Neutrophil (primary cell): Measurements from ENCODE around the gene SSBP3.

Experiments
- H3K27ac ChIP-seq: fragments of 200-600 bp; sonication (generic); 2 replicates; pipeline ENCODE4 v1.5.1; 2016; ENCODE audit warnings: mild to moderate bottlenecking, moderate library complexity
- H3K27me3 ChIP-seq: fragments of 200-600 bp; sonication (generic); 2 replicates; pipeline ENCODE4 v1.6.0; 2016; ENCODE audit warnings: mild to moderate bottlenecking
- H3K36me3 ChIP-seq: fragments of 200-600 bp; sonication (generic); 2 replicates; pipeline ENCODE4 v1.5.1; 2017
- H3K4me1 ChIP-seq, 2 experiments: fragments of 200-600 bp in 1 of 2; sonication (generic) in 1 of 2; 1 replicate in 1 of 2; 2 replicates in 1 of 2; pipeline versions ENCODE4 v1.5.1 to v1.6.1; 2013 to 2016; ENCODE audit warnings: low read depth in 1 of 2, low read length in 1 of 2, mild to moderate bottlenecking in 1 of 2, moderate library complexity in 1 of 2; ENCODE audit not compliant: control insufficient read depth in 1 of 2, insufficient read depth in 1 of 2
- H3K4me3 ChIP-seq, 2 experiments: fragments of 200-600 bp in 1 of 2; sonication (generic) in 1 of 2; 1 replicate in 1 of 2; 2 replicates in 1 of 2; pipeline ENCODE4 v1.5.1; 2013 to 2016; ENCODE audit warnings: low read depth in 1 of 2, low read length in 1 of 2, mild to moderate bottlenecking in 1 of 2, moderate library complexity in 1 of 2
- H3K9me3 ChIP-seq: fragments of 200-600 bp; sonication (generic); 2 replicates; pipeline ENCODE4 v1.5.1; 2016
- CTCF ChIP-seq: fragments of 200-600 bp; sonication (generic); IDR thresholded peaks from 2 replicates; pipeline ENCODE4 v1.5.1; 2016; ENCODE audit warnings: antibody characterized with exemption

SSBP3 gene

DNA sequence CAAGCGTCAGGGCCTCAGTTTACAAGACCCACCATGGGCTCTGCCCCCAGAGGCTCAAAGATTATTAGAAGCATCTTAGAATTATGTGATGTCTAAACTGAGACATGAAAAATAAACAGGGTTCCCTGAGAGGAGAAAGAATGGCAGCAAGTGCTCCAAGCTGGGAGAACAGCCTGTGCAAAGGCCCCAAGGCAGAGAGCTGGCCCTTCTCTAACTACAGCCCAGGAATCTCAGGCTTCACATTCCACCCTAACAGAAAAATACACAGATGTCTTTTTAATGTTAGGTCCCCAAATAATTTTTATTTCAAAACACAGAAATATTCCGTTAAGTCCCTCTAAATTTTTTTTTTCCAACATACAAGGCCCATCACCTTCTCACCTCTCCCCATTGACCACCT is 21.7 kb downstream of the SSBP3 start:
- Histone ChIP-seq H3K9me3 (no peaks in the 10 kb centered on the region), H3K4me1 (no peaks in the 10 kb centered on the region), H3K4me3 (no peak overlapping the region), H3K27ac (no peak overlapping the region), H3K36me3 (no peaks in the 10 kb centered on the region), H3K27me3 (no peaks in the 10 kb centered on the region)
- TF ChIP-seq CTCF = no peak

- no peak overlapping the region for H3K27ac ChIP-seq
- no peaks in the 10 kb centered on the region for H3K36me3 ChIP-seq
- H3K4me3 ChIP-seq = no peak overlapping the region
- H3K9me3 ChIP-seq = no peaks in the 10 kb centered on the region
- no peak for TF ChIP-seq CTCF
- H3K4me1 ChIP-seq = peaks cover 7 to 9% of the 10 kb centered on the region in 2 experiments
- no peaks in the 10 kb centered on the region for H3K27me3 ChIP-seq
These were observed 24.7 kb downstream of the SSBP3 start for GRCh38 chr1:54381524-54381923.

GRCh38 chr1:54380290-54380882 is 25.8 kb downstream of the SSBP3 start:
- H3K27ac ChIP-seq = no peak overlapping the region
- TF ChIP-seq CTCF = no peak
- peaks cover 7 to 9% of the 10 kb centered on the region in 2 experiments for H3K4me1 ChIP-seq
- no peak overlapping the region for H3K4me3 ChIP-seq
- no peaks in the 10 kb centered on the region for H3K9me3 ChIP-seq
- no peaks in the 10 kb centered on the region for H3K36me3 ChIP-seq
- H3K27me3 ChIP-seq = no peaks in the 10 kb centered on the region

DNA sequence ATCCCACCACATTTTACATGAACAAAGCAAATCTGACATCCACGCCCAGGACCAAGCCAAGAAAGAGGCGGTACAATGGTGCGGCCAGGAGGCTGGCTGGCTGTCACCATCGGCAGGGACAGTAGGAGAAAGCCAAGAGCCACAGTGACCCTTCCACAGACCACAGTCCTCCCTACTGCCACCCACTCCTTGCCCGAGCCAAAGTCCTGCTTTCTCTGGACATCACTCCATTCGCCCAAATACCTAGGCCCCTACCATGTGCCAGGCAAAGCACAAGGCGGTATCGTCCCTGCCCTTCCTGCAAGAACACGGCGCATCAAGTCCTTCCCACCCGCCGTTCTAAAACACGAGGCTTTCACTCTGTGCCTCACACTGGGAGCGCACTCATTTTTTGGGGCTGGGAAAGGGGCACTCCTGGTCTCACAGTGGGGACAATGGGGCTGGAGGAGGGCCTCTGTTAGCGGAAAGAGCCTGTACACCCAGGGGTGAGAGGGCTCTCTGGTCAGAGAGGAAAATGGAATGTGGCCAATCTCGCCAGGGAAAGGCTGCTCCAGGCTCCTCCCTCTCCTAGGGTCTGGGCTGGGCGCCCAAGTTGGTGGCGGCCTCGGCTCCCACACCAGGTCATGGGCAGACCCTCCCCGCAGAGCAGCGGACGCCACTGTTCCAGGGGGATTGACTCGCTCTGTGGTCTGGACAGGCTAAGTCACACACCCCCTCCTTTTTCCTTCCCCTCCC is 26.5 kb downstream of the SSBP3 start:
- no peak overlapping the region for H3K4me3 ChIP-seq
- H3K9me3 ChIP-seq = no peaks in the 10 kb centered on the region
- no peaks in the 10 kb centered on the region for H3K27me3 ChIP-seq
- no peaks in the 10 kb centered on the region for H3K36me3 ChIP-seq
- peaks cover 7 to 9% of the 10 kb centered on the region in 2 experiments for H3K4me1 ChIP-seq
- no peak overlapping the region for H3K27ac ChIP-seq
- TF ChIP-seq CTCF = no peak

DNA sequence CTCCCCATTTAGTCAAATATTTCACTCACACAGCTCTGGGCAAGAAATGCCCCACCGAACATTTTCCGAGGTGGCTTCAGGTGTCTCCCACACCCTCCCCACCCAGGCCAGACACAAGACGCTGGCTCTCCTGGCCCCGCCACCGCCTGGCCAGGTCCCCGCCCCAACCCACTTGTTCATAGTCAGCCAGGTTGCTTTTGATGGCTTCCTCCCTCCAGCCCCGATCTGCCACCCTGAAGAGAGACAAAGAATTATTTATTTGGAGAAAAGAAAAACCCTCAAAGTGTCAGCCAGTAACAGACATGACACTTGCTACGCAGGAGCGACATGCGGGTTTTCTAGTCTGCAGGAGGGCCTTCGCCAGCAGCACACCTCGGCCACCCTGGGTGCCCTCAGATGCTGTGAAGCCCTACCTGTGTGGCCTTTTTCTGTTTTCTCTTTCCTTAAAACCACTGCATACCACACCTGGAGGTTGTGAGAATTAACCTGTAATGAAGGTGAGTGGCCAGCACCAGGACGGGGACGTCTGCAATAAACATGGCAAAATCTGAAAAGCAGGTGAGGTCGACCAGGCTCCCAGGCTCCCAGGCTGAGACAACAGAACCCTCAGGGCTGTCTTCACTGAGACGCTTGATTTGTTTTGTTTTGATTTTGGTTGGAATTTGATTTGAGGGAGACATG is 27.2 kb downstream of the SSBP3 start:
- no peak overlapping the region for H3K4me3 ChIP-seq
- H3K4me1 ChIP-seq = peaks cover 8 to 9% of the 10 kb centered on the region in 2 experiments
- H3K36me3 ChIP-seq = no peaks in the 10 kb centered on the region
- no peak for TF ChIP-seq CTCF
- H3K27ac ChIP-seq = no peak overlapping the region
- no peaks in the 10 kb centered on the region for H3K9me3 ChIP-seq
- H3K27me3 ChIP-seq = no peaks in the 10 kb centered on the region
